Skin of body (tissue), 2 donors: Measurements from ENCODE around the gene SGMS2. TPM values are rescaled to one million over a fixed set of nuclear protein-coding genes. Genes with fewer than 3 reads are reported as not detected.
A peak's percentile ranks its signal among the peaks of the same experiment; 100 is the strongest.
"Not testable (repeated sequence)": the region's sequence is repeated elsewhere in the genome, so short reads cannot be mapped to it uniquely, and the experiment has no call there.

ENCODE experiments used
- DNase-seq: peaks from one replicate; lab custom pipeline; 2025; lab: John Stamatoyannopoulos, UW
- total RNA-seq: library from RNA; depleted of rRNA; stranded (reverse); fragments of >200 nt; gene quantifications from one replicate; pipeline ENCODE4 v1.2.3, GENCODE V29; 2014

The SGMS2 gene
- total RNA-seq, 1 donor from 2014 or later: 23.0 TPM

GRCh38 chr4:107863850-107864371, 39.2 kb downstream of the SGMS2 start:
- no peak for DNase-seq

- DNase-seq: no peak
Measured at GRCh38 chr4:107866726-107867125, 42.0 kb downstream of the SGMS2 start.

GRCh38 chr4:107870236-107870635, 45.5 kb downstream of the SGMS2 start:
- peak; percentile 0 for DNase-seq

- DNase-seq: no peak
Measured at GRCh38 chr4:107870916-107871786, 46.4 kb downstream of the SGMS2 start.

GRCh38 chr4:107874024-107874423, 49.3 kb downstream of the SGMS2 start:
- DNase-seq: no peak

- DNase-seq: no peak
Measured at GRCh38 chr4:107876099-107876498, 51.4 kb downstream of the SGMS2 start.

- DNase-seq: no peak
Measured at GRCh38 chr4:107877361-107877760, 52.6 kb downstream of the SGMS2 start.

GRCh38 chr4:107885865-107886264, 61.1 kb downstream of the SGMS2 start:
- DNase-seq: no peak

GRCh38 chr4:107888237-107888636, 63.5 kb downstream of the SGMS2 start:
- no peak for DNase-seq

- no peak for DNase-seq
Measured at GRCh38 chr4:107890779-107891178, 66.0 kb downstream of the SGMS2 start.

GRCh38 chr4:107891299-107891698, 66.6 kb downstream of the SGMS2 start:
- no peak for DNase-seq

GRCh38 chr4:107893171-107894137, 68.7 kb downstream of the SGMS2 start:
- DNase-seq: no peak

GRCh38 chr4:107894138-107894603, 69.4 kb downstream of the SGMS2 start:
- no peak for DNase-seq

GRCh38 chr4:107896158-107896645, 71.5 kb downstream of the SGMS2 start:
- no peak for DNase-seq

- DNase-seq: no peak
Measured at GRCh38 chr4:107896646-107897045, 71.9 kb downstream of the SGMS2 start.

GRCh38 chr4:107897823-107898222, 73.1 kb downstream of the SGMS2 start:
- DNase-seq: no peak

GRCh38 chr4:107900067-107900466, 75.3 kb downstream of the SGMS2 start:
- no peak for DNase-seq

- no peak for DNase-seq
Measured at GRCh38 chr4:107900508-107900907, 75.8 kb downstream of the SGMS2 start.

- no peak for DNase-seq
Measured at GRCh38 chr4:107901213-107901934, 76.6 kb downstream of the SGMS2 start.

GRCh38 chr4:107902715-107903114, 78.0 kb downstream of the SGMS2 start:
- no peak for DNase-seq

- not testable (repeated sequence) for DNase-seq
Measured at GRCh38 chr4:107905082-107905481, 80.3 kb downstream of the SGMS2 start.
